ENCODE results near the gene WDR47.

Gene WDR47

GRCh38 chr1:109041621-109042468 lies at the start of gene WDR47:
Gene WDR47, minus strand, starts transcription at chr1:109042102. Its CDS starts 18,590 bp downstream, at chr1:109023512.
- peak; percentile 97 for DNase-seq (ENCODE audit: low spot score)

- DNase-seq (ENCODE audit: low spot score): peak; percentile 78
Measured at GRCh38 chr1:109091078-109091838, 49.4 kb upstream of the WDR47 start.

- DNase-seq (ENCODE audit: low spot score): peak; percentile 95
Measured at GRCh38 chr1:109090196-109091077, 48.5 kb upstream of the WDR47 start, which contains the start of gene TMEM167B. Gene TMEM167B, plus strand, starts transcription at chr1:109090764. Its CDS starts 109 bp downstream, at chr1:109090873.

- DNase-seq (ENCODE audit: low spot score): peak; percentile 82
Measured at GRCh38 chr1:109089242-109090015, 47.5 kb upstream of the WDR47 start.

GRCh38 chr1:109084563-109085517 lies 42.9 kb upstream of the WDR47 start:
- DNase-seq (ENCODE audit: low spot score): no peak

GRCh38 chr1:109083923-109084322 lies 42.0 kb upstream of the WDR47 start:
- no peak for DNase-seq (ENCODE audit: low spot score)

- DNase-seq (ENCODE audit: low spot score): no peak
Measured at GRCh38 chr1:109083501-109083900, 41.6 kb upstream of the WDR47 start.

- no peak for DNase-seq (ENCODE audit: low spot score)
Measured at GRCh38 chr1:109080441-109081082, 38.7 kb upstream of the WDR47 start.

- DNase-seq (ENCODE audit: low spot score): no peak
Measured at GRCh38 chr1:109079240-109079622, 37.3 kb upstream of the WDR47 start.

- DNase-seq (ENCODE audit: low spot score): peak; percentile 38
Measured at GRCh38 chr1:109078317-109078716, 36.4 kb upstream of the WDR47 start.

- peak; percentile 94 for DNase-seq (ENCODE audit: low spot score)
Measured at GRCh38 chr1:109075531-109076490, 33.9 kb upstream of the WDR47 start, which contains the start of gene TAF13. Gene TAF13, minus strand, starts transcription at chr1:109076003. Its CDS starts 56 bp downstream, at chr1:109075947.

- DNase-seq (ENCODE audit: low spot score): no peak
Measured at GRCh38 chr1:109069294-109069693, 27.4 kb upstream of the WDR47 start.

- no peak for DNase-seq (ENCODE audit: low spot score)
Measured at GRCh38 chr1:109067883-109068282, 26.0 kb upstream of the WDR47 start.

- no peak for DNase-seq (ENCODE audit: low spot score)
Measured at GRCh38 chr1:109065137-109065536, 23.2 kb upstream of the WDR47 start.

GRCh38 chr1:109061183-109061582 lies 19.3 kb upstream of the WDR47 start:
- DNase-seq (ENCODE audit: low spot score): no peak

GRCh38 chr1:109060707-109061106 lies 18.8 kb upstream of the WDR47 start:
- DNase-seq (ENCODE audit: low spot score): no peak

GRCh38 chr1:109059026-109059425 lies 17.1 kb upstream of the WDR47 start:
- no peak for DNase-seq (ENCODE audit: low spot score)

- DNase-seq (ENCODE audit: low spot score): no peak
Measured at GRCh38 chr1:109056064-109056463, 14.2 kb upstream of the WDR47 start.

Data from NAMALWA (cell line).